ES-I3 (cell line): ENCODE data around the gene LMBR1L.

Experiments
- H3K36me3 ChIP-seq: 2 replicates; pipeline ENCODE4 v1.6.1; 2013; ENCODE audit warnings: mild to moderate bottlenecking, low read length, control low read depth, moderate library complexity; ENCODE audit not compliant: insufficient read depth
- H3K4me1 ChIP-seq: 2 replicates; pipeline ENCODE4 v1.6.1; 2013; ENCODE audit warnings: mild to moderate bottlenecking, control low read depth, low read length; ENCODE audit not compliant: insufficient read depth
- H3K9ac ChIP-seq: 2 replicates; pipeline ENCODE4 v1.6.1; 2013; ENCODE audit warnings: low read depth, mild to moderate bottlenecking, low read length, moderate library complexity
- H3K9me3 ChIP-seq: 2 replicates; pipeline ENCODE4 v1.6.1; 2013; ENCODE audit warnings: mild to moderate bottlenecking, low read length, moderate library complexity; ENCODE audit not compliant: control insufficient read depth, insufficient read depth

The LMBR1L gene

GRCh38 chr12:49098035-49098451 lies 12.6 kb downstream of the LMBR1L start:
- Histone ChIP-seq H3K9me3 (no peaks in the 10 kb centered on the region), H3K36me3 (peaks cover 4% of the 10 kb centered on the region), H3K9ac (no peak overlapping the region), H3K4me1 (peaks cover 4% of the 10 kb centered on the region; the same call in 1 of the 2 replicates)

- H3K4me1 ChIP-seq: peaks cover 9% of the 10 kb centered on the region; the same call in 1 of the 2 replicates
- H3K36me3 ChIP-seq: no peaks in the 10 kb centered on the region; the same call in 1 of the 2 replicates
- H3K9me3 ChIP-seq: no peaks in the 10 kb centered on the region
- no peak overlapping the region for H3K9ac ChIP-seq
These were observed 13.3 kb downstream of the LMBR1L start for GRCh38 chr12:49097381-49097780.

DNA sequence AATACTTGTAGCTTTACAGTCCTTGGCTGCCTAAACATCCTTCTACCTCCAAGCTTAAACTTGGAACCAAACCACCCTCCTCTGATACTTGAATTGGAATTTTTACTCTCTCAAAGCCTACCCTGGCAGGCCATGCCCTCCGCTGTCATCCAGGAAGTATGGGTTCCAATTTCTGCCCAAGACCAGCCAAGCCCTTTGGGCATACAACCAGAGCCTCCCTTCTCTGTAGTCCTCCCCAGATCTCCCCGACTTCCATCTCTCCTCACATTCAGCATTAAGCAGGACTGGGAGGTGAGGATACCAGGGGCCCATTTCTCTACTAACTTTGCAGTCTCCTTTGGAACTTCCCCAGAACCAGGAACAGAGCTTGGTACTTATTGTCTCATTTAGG lies 15.7 kb downstream of the LMBR1L start:
- no peak overlapping the region; the same call in 1 of the 2 replicates for H3K9ac ChIP-seq
- no peaks in the 10 kb centered on the region for H3K9me3 ChIP-seq
- no peaks in the 10 kb centered on the region for H3K36me3 ChIP-seq
- H3K4me1 ChIP-seq: peaks cover 11% of the 10 kb centered on the region; the same call in 1 of the 2 replicates

- Histone ChIP-seq H3K4me1 (peaks cover 11% of the 10 kb centered on the region; the same call in 1 of the 2 replicates), H3K9ac (peak within 1 kb of the TSS; percentile 25; the same call in 1 of the 2 replicates), H3K36me3 (no peaks in the 10 kb centered on the region), H3K9me3 (no peaks in the 10 kb centered on the region)
These were observed 16.3 kb downstream of the LMBR1L start, which contains the start of gene DHH for GRCh38 chr12:49094160-49094974. Gene DHH (minus strand): TSS chr12:49094801. CDS start chr12:49094512, 289 bp downstream.

GRCh38 chr12:49093792-49094159 lies 16.9 kb downstream of the LMBR1L start:
- no peaks in the 10 kb centered on the region for H3K9me3 ChIP-seq
- H3K9ac ChIP-seq: peak overlapping the region; percentile 25; the same call in 1 of the 2 replicates
- H3K36me3 ChIP-seq: no peaks in the 10 kb centered on the region
- H3K4me1 ChIP-seq: peaks cover 14% of the 10 kb centered on the region; the same call in 1 of the 2 replicates

- Histone ChIP-seq H3K36me3 (no peaks in the 10 kb centered on the region), H3K9me3 (no peaks in the 10 kb centered on the region), H3K9ac (no peak overlapping the region), H3K4me1 (peaks cover 14% of the 10 kb centered on the region; the same call in 1 of the 2 replicates)
These were observed 17.7 kb downstream of the LMBR1L start for GRCh38 chr12:49092816-49093406.

GRCh38 chr12:49092086-49092815 lies 18.4 kb downstream of the LMBR1L start:
- no peaks in the 10 kb centered on the region for H3K36me3 ChIP-seq
- H3K9me3 ChIP-seq: no peaks in the 10 kb centered on the region
- peaks cover 14% of the 10 kb centered on the region; the same call in 1 of the 2 replicates for H3K4me1 ChIP-seq
- H3K9ac ChIP-seq: peak overlapping the region; percentile 32; the same call in 1 of the 2 replicates

DNA sequence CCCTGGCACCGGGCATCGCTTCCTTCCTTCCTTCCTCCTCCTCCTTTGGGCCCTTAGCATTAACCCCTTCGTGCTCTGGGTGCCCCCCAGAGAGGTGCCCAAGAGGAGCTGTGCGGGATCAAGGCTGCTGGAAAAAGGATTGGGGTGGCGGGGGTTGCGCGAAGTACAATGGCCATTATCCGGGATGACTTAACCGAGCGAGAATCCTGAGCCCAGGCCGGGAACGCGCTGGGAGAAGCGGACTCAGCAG lies 18.9 kb downstream of the LMBR1L start:
- Histone ChIP-seq H3K9me3 (no peaks in the 10 kb centered on the region), H3K36me3 (no peaks in the 10 kb centered on the region), H3K9ac (peak overlapping the region; percentile 32; the same call in 1 of the 2 replicates), H3K4me1 (peaks cover 14% of the 10 kb centered on the region; the same call in 1 of the 2 replicates)

DNA sequence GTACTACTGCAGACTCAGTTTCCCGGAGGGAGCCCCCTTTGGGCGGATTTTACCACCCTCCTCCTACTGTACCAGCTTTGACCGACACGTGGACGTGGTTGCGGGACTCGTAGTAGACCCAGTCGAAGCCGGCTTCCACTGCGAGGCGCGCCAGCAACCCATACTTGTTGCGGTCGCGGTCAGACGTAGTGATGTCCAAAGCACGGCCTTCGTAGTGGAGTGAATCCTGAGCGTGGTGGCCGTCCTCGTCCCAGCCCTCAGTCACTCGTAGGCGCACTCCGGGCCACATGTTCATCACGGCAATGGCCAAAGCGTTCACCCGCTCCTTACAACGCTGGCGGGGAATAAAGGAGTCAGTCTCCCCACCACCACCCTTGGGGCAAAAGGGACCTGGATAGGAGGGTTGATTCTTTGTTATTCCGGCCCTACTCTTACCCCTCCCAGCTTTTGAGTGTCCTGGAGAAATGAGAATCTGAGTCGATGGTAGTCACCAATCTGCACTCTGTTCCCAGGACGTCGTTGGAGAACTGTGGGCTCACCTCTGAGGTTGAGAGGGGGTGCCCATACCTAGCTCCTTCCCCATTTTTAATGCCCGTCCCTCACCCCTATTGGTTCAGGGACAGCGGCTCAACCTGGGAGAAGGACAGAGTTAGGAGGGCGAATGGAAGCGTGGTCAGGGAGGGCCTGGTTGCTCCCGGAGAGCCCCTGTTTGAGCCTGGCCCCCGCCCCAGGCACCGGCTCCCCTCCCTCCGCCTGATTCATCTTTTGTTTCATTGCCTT lies 19.4 kb downstream of the LMBR1L start:
- peaks cover 14% of the 10 kb centered on the region; the same call in 1 of the 2 replicates for H3K4me1 ChIP-seq
- no peaks in the 10 kb centered on the region for H3K36me3 ChIP-seq
- peak overlapping the region; percentile 32; the same call in 1 of the 2 replicates for H3K9ac ChIP-seq
- no peaks in the 10 kb centered on the region for H3K9me3 ChIP-seq

GRCh38 chr12:49089821-49090773 lies 20.6 kb downstream of the LMBR1L start:
- H3K9me3 ChIP-seq: no peaks in the 10 kb centered on the region
- peaks cover 14% of the 10 kb centered on the region; the same call in 1 of the 2 replicates for H3K4me1 ChIP-seq
- H3K36me3 ChIP-seq: no peaks in the 10 kb centered on the region
- peak overlapping the region; percentile 16; the same call in 1 of the 2 replicates for H3K9ac ChIP-seq

- no peaks in the 10 kb centered on the region for H3K36me3 ChIP-seq
- H3K4me1 ChIP-seq: peaks cover 14% of the 10 kb centered on the region; the same call in 1 of the 2 replicates
- no peaks in the 10 kb centered on the region for H3K9me3 ChIP-seq
- no peak overlapping the region for H3K9ac ChIP-seq
These were observed 21.7 kb downstream of the LMBR1L start for GRCh38 chr12:49088932-49089330.

DNA sequence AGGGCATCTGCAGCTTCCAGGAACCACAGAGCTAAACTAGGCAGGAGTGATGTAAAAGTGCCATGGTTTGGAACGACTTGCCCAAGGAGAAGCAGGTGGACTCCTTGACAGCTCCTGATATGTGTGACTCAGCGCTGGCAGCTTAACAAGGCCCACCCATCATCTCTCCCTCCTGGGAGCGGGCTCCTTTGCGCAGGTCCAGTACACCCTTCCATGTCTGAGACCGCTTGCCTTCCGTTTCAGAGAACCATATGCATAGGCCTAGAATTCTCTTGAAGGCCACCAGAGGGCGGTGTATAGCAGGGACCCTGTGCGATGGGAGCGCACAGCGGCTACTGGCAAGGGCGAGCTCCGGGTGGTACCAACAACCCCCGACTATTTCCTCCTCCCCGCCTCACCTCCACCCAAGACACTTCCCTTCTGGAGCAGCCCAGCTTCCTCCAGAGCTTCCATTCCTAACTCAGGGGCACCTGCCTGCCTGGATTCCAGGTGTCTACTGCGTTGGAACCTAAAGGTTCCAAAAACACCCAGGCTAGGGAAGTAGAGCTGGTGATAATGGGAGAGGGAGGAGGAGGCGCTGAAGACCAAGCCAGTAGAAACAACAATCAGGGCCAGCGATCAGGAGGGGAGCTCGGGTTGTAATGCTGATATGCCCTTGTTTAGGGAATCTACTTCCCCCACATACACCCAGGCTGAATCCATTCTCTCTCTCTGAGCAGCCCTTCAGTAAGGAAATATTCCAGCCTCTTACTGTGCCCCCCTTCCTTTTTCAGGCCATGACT lies 22.3 kb downstream of the LMBR1L start:
- no peak overlapping the region for H3K9ac ChIP-seq
- H3K4me1 ChIP-seq: peaks cover 13% of the 10 kb centered on the region; the same call in 1 of the 2 replicates
- no peaks in the 10 kb centered on the region for H3K9me3 ChIP-seq
- no peaks in the 10 kb centered on the region for H3K36me3 ChIP-seq
